Eye (tissue), 1 donor: ENCODE data around the gene PNPLA7.
"Not testable (repeated sequence)": the region's sequence is repeated elsewhere in the genome, so short reads cannot be mapped to it uniquely, and the experiment has no call there.

Experiments
- DNase-seq: peaks from one replicate; pipeline ENCODE4 v3.0.0-alpha.2; 2015

The PNPLA7 gene

DNA sequence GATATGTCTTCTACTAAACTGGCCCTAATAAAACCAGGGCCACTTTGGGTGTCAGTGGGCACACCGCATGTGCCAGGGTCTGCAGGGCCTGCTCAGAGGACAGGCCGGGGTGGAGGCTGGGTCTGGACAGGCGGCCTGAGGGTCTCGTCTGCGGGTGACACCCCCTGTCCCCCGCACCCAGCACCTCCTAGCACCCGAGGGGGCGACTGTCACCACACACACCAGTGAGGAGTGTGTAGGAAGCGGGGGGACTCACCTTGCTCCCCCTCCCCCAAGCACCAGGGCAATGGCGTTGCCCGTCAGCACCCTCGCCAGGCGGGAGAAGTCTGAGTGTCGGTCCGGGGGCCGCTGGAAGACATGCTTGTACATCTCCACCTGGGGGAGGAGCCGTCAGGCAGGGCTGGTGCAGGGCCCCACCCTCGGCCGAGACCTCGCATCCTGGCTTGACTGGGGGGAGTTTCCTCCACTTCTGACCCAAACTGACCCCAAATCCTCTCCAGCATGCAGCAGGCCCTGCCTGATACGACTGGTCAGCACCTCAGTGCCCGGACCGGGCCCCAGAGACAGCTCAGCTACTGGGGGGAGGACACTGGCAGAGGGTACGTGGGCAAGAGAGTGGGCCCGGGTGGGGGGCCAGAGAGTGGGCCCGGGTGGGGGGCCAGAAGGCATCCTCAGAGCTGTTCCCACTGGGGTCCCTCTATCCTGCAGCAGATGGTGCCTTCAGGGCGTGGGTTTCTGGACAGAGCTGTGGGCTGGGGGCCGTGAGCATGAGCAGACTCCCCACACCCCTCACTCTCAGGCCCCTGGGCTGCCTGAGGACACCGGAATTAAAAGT, 72.2 kb downstream of the PNPLA7 start:
- no peak for DNase-seq

DNA sequence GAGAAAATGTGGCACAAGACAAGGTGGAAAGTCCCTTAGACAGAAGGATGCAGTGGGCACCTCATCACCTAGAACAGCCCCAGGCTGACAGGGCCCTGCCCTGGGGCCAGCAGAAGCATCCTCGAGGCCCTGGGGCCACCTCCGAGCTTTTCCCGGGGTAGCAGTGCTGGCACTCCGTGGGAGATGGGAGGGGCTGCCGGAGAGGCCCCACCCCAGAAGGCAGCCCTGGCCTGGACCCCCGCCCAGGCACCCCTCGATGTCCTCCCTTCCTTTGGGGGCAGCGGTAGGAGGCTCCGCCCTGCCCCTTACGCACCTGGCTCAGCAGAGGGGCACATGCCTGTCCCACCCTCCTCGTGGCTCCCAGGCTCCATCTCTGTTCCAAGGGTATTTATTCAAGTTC, 73.3 kb downstream of the PNPLA7 start:
- DNase-seq, result no peak

- DNase-seq, result no peak
Measured at GRCh38 chr9:137475666-137476065, 74.5 kb downstream of the PNPLA7 start.

- DNase-seq, result no peak
Measured at GRCh38 chr9:137474271-137474670, 75.9 kb downstream of the PNPLA7 start.

DNA sequence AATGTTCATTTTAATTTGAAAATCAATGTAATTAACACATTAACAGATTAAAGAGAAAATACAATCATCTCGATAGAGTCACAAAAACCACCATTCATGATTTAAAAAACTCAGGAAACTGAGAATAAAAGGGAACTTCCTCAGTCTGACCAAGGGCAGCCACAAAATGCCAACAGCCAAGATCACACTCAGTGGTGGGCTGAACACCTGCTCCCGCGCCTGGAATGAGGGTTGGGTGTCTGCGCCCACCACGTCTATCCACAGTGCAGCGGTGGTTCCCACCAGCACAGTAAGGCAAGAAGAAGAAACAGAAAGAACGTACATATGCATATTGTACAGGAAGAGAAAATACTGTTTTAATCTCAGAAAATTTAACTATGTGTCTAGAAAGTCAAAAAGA, 79.4 kb downstream of the PNPLA7 start:
- no peak for DNase-seq

- no peak for DNase-seq
Measured at GRCh38 chr9:137467896-137468295, 82.3 kb downstream of the PNPLA7 start.

GRCh38 chr9:137467161-137467581, 83.0 kb downstream of the PNPLA7 start:
- no peak for DNase-seq

DNA sequence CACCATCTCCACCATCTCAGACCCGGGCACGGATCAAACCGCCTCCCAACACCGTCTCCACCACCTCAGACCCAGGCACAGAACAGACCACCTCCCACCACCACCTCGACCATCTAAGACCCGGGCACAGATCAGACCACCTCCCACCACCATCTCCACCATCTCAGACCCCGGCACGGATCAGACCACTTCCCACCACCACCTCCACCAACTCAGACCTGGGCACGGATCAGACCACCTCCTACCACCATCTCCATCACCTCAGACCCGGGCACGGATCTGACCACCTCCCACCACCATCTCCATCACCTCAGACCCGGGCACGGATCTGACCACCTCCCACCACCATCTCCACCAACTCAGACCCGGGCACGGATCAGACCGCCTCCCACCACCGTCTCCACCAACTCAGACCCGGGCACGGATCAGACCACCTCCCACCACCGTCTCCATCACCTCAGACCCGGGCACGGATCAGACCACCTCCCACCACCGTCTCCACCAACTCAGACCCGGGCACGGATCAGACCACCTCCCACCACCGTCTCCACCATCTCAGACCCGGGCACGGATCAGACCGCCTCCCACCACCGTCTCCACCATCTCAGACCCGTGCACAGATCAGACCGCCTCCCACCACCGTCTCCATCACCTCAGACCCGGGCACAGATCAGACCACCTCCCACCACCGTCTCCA, 83.7 kb downstream of the PNPLA7 start:
- not testable (repeated sequence) for DNase-seq

DNA sequence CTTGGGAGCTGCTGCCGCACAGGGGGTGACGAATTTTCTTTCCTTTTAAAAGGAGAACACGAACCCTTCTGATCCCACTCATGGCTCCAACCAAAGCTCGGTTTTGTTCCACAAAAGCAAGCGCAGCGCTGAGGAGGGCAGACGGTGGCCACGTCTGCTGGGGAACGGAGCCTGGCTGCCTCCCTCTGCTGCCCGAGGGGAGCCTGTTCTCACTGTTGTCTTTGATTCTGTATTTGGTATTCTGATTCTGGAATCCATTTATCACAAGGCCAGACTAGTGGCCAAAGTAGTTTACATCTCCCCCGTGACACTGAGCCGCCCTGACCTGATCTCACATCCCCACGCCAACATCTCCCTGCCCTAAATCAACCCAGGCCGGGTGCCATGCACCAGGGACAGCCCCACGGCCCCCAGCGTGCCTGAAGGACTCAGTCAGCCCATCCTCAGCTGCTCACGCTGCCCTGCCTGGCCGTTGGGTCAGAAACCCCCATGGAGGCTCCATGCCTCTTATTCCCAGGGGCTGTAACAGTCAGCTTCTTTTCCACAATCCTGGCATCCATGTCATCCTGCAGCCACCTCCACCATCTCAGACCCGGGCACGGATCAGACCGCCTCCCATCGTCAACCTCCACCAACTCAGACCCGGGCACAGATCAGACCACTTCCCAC, 84.3 kb downstream of the PNPLA7 start:
- no peak for DNase-seq

DNA sequence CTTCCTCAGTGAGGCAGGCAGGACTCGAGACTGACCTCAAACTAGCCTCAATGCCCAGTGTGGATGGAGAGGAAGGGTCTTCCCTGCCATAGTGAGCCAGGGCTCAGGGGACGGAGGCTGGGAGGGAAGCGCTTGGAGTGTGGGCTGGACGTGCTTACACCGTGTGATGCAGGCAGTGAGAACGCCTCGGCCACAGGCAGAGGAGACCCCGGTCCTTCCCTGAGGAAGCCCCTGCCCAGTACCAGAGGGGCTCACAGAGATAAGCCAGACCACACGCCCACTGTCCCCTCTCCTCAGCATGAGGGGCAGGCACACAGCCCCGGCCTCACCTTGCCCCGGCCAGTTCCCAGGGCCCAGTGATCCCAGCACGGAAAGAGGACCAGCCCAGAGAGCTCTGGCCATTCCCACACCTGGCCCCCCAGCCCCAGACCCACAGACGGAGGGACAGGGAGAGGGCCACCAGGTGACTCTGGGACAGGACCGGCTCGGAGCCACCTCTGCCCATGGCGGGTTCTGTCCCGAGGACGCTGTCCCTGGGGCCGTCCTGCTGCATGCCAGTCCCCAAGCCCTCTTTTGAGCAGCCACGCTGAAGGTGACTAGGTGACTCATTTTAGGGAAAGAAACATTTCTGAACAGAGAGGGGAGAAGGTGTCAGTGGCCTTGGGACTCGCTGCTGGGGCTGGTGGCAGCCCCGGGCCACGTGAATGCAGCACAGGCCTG, 85.0 kb downstream of the PNPLA7 start:
- DNase-seq, result no peak

- DNase-seq, result no peak
Measured at GRCh38 chr9:137464291-137464999, 85.8 kb downstream of the PNPLA7 start.

DNA sequence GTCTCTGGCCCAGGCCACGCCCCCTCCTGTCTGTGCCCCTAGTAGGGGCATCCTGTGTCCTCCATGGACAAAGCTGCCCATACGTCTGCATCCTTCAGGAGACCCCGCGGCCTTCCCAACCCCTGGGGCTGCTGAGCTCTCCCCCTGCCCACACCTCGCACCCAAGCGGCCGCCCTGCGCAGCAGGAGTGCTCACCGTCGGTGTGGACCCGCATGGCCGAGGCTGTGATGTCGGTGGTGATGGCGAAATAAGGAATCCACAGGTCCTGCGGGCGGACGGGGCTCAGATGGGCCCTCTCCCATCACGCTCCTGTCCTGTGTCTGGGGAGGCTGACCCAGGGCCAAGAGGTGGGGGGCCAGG, 86.3 kb downstream of the PNPLA7 start:
- no peak for DNase-seq

GRCh38 chr9:137462986-137463930, 86.9 kb downstream of the PNPLA7 start:
- no peak for DNase-seq

DNA sequence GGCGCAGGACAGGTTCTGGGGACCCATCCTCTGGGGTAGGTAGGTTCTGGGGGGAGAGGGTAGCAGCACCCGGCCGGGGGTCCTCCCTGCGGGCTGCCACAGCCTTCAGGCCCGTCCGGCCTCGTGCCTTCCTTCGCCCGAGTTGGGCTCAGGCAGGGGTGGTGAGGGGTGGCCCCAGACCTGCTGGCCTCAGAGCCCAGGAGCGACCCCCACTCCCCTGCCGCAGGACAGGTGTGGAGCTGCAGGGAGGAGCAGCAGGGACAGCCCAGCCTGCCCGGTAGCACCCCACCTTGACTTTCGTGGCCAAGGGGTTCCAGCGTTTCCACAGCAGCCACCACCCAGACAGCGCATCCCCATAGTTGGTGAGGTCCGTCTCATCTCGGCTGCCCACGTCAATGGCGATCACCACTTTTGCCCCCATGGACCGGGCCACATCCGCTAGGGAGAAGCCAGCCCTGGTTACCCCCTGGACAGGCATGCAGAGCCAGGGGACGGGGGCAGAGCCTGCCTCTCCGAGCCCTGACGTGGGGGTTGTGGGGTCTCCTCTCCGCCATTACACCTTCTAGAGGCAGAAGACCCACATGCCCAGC, 87.7 kb downstream of the PNPLA7 start:
- no peak for DNase-seq

DNA sequence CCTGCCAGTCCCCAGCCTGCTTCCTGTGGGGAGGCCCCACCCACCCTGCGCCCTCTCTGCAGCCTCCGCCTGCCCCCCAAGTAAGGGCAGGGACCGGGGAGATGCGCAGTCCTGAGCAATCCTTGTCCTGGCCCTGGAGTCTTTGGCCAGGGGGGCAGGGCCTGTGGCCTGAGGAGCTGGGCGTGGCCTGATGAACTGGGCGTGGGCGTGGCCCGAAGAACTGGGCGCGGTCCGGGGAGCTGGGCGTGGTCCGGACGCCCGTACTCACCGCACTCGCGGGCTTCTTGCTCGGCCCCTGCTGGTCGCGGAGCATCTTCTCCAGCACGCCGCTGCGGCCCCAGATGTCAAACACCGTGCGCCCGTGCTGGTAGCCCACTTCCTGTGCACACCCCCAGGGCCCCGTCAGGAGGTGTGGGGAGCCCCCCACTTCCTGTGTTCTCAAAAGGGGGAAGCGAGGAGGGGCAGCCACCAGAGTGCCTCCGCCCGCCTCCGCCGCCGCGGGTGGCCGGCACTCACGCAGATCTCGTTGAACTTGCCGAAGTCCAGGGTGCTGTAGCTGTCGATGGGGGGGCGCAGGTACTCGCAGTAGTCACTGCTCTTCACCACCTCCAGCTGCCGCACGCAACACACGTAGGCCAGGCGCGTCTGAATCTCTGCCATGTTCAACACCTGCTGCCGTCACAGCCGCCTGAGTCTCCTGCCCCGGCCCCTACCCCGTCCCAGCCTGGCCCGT, 88.4 kb downstream of the PNPLA7 start:
- peak; percentile 42 for DNase-seq

DNA sequence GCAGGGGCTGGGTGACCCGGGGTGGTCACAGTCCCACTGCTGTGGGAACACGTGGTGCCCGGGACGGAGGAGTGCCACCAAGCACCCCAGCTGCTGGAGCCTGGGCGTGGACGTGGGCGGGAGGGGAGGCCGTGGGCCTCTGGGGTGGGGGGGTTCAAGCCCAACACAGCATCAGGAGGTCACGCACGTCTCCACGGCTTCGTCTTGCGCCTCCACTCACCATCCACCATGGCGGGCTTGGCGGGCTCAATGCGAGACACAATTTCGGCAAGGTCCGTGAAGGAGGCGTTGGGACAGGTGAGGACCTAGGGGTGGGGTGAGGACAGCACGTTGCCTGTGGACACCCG, 88.9 kb downstream of the PNPLA7 start:
- no peak for DNase-seq

DNA sequence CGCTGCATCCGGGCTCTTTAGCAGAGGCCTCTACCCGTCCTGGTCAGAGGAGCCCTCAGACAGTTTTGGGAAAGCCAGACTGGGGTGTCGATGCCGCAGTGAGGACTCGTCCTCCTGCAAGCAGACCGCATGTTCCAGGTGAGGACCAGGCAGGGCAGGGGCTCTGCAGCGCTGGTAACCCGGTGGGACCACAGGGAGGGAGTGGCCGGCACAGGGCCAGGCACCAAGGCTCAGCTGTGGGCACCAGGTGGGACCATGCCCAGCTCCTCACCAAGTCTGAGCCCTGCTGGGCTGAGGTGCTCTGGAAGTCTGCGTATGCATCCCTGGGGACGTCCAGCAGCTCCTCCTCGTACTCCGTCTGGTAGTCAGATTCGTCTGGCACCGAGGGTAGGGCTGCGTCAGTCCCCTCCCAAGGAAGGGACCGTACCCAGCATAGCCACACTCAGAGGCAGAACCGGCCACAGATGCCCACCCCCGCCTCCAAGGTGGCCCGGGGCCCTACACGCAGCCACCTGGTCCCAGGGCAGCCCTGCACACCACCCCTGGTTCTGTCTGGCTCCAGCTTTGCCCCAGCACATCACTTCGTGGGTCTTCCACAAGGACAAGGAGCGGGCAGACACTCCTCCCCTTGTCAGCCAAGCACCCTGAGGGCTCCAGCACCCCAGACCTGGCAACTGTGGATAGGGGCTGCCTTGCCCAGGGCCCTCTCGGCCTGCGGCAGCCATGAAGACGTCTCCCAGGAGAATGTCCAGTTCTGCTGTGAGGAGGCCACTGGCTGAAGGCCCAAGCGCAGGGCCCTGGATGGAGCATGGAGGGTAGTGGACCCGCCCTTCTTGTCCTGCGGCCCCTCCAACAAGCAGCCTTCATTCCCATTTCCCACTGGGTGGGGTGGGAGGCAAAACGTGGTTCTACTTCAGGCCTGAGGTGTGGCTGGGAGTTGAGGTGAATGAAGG, 89.6 kb downstream of the PNPLA7 start:
- DNase-seq, result no peak

DNA sequence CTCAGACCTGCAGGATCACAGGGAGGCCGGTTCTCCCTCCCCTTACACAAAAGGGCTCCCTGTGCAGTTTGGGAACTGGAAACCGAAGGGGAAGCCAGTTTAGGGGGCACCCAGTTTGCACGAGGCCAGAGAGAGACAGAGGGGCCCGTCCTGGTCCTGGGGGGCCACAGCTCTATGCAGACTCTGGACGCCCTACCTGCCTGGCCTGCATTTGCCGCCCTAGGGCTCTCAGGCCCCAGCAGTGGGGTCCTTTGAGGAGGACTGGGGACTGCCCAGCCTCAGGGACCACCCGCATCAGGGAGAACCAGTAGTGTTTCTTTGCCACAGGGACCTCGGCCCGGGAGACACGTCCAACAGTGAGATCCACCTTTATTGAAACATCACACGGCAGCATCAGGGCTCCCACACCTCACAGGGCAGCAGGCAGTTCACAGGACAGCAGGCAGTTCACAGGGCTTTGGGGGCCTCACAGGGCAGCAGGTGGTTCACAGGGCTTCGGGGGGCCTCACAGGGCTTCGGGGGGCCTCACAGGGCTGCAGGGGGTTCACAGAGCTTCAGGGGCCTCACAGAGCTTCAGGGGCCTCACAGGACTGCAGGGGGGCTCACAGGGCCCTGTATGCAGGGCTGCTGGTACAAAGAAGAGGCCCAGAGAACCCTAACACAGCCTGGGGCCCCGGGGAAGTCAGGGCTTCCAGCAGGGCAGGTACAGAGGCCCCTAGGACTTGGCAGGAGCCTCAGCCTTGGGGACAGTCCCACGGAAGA, 90.4 kb downstream of the PNPLA7 start:
- no peak for DNase-seq
